H1 (cell line): ENCODE data around the gene ELFN2. TPM values are rescaled to one million over a fixed set of nuclear protein-coding genes. Genes with fewer than 3 reads are reported as not detected.

Experiments used
- polyA plus RNA-seq, 7 experiments: library from polyadenylated mRNA; depleted of rRNA in 3 of 7; stranded (reverse) in 5 of 7; unstranded in 2 of 7; fragments of >200 nt in 5 of 7; fragments of 200-250 nt in 2 of 7; gene quantifications; 1 replicate in 5 of 7; 2 replicates in 1 of 7; 4 replicates in 1 of 7; pipeline versions ENCODE4 v1.2.1 to v1.2.3, GENCODE V29; 2011 to 2013; ENCODE audit warnings: missing spikeins in 2 of 7, mixed read lengths in 2 of 7
- total RNA-seq: library from RNA; stranded (reverse); fragmentation: NEBNext Ultra II Directional; extraction: Animal tissue kit (Norgen Biotek cat#: 25700); gene quantifications from 2 replicates; pipeline ENCODE4 v1.2.1, GENCODE V29; 2021
- TF ChIP-seq, protein P1 (sequence below): IDR thresholded peaks from 2 replicates; pipeline ENCODE4 v1.6.1; 2011; ENCODE audit warnings: low read depth, mild to moderate bottlenecking, low read length; ENCODE audit not compliant: insufficient read depth

ELFN2 gene
- total and polyA plus RNA-seq, 2 of the 8 experiments (the other 6 are each of a cell fraction or from before 2014, with no cell fraction given), result 0.63 to 0.88 TPM

DNA sequence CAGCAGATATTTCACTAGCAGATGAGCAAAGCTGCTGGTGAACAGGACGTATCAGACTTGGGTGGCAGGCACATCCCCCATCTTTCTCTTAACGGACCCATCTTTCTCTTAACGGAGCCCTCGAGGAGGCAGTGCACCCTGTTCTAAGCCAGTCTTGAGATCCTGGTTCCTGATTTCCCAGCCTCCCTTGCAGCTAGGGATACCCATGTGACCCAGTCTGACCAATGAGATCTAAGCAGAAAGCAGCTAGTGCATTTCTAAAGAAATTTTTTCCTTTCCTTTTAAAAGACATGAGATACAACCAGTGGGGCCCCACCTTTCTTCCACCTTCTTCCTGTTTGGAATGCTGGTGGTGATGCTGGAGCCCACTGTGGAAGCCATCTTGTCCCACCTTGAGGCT, 13.6 kb upstream of the ELFN2 start (continued):
- TF ChIP-seq, protein P1, sequence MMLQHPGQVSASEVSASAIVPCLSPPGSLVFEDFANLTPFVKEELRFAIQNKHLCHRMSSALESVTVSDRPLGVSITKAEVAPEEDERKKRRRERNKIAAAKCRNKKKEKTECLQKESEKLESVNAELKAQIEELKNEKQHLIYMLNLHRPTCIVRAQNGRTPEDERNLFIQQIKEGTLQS, result no peak
